Common myeloid progenitor, CD34-positive (primary cell): ENCODE measurements around the gene GALNT2.

ENCODE experiments used
- CTCF ChIA-PET: fragments of 350-600 bp; sonication (Branson Sonifier 250); formaldehyde crosslinking; loops from one replicate; lab custom pipeline; 2021; ENCODE audit warnings: antibody characterized with exemption; lab: Charles Lee
- POLR2A ChIA-PET: fragments of 350-600 bp; sonication (Branson Sonifier 250); formaldehyde crosslinking; loops from one replicate; lab custom pipeline; 2021; ENCODE audit warnings: antibody characterized with exemption; lab: Charles Lee
- DNase-seq, 3 donors: peaks; one replicate each; pipeline versions ENCODE4 v3.0.0 to v3.0.0-alpha.2; 2013
- H3K27ac ChIP-seq, 2 experiments: 1 replicate in 1 of 2; 2 replicates in 1 of 2; pipeline ENCODE4 v1.7.0; 2013; ENCODE audit warnings: inconsistent platforms in 2 of 2, low read length in 2 of 2, mild to moderate bottlenecking in 2 of 2, low read depth in 1 of 2, moderate library complexity in 1 of 2; ENCODE audit not compliant: severe bottlenecking in 2 of 2, insufficient read depth in 1 of 2, poor library complexity in 1 of 2
- H3K27me3 ChIP-seq, 5 experiments: replicated peaks in 2 of 5; 1 replicate in 3 of 5; 2 replicates in 2 of 5; pipeline versions ENCODE4 v1.6.1 to v1.7.0; 2013; ENCODE audit warnings: low read length in 4 of 5, mild to moderate bottlenecking in 2 of 5, moderate library complexity in 2 of 5, inconsistent platforms in 1 of 5; ENCODE audit not compliant: insufficient read depth in 5 of 5, control insufficient read depth in 4 of 5
- H3K36me3 ChIP-seq, 4 experiments: 1 replicate in 2 of 4; 2 replicates in 2 of 4; pipeline versions ENCODE4 v1.6.1 to v1.7.0; 2013; ENCODE audit warnings: low read length in 3 of 4, control low read depth in 1 of 4, mild to moderate bottlenecking in 1 of 4; ENCODE audit not compliant: control insufficient read depth in 4 of 4, insufficient read depth in 4 of 4
- H3K4me1 ChIP-seq, 4 experiments: 1 replicate in 3 of 4; 2 replicates in 1 of 4; pipeline versions ENCODE4 v1.6.1 to v1.7.1; 2013; ENCODE audit warnings: low read length in 3 of 4, mild to moderate bottlenecking in 3 of 4, control low read depth in 1 of 4, inconsistent platforms in 1 of 4, moderate library complexity in 1 of 4; ENCODE audit not compliant: control insufficient read depth in 4 of 4, insufficient read depth in 4 of 4; ENCODE audit errors: control extremely low read depth in 1 of 4
- H3K4me3 ChIP-seq, 7 experiments: 1 replicate in 4 of 7; 2 replicates in 3 of 7; pipeline versions ENCODE4 v1.5.1 to v1.7.0; 2013; ENCODE audit warnings: mild to moderate bottlenecking in 7 of 7, low read length in 6 of 7, moderate library complexity in 6 of 7, inconsistent platforms in 2 of 7, low read depth in 2 of 7, control low read depth in 1 of 7; ENCODE audit not compliant: insufficient read depth in 4 of 7, control insufficient read depth in 1 of 7; ENCODE audit errors: extremely low read depth in 1 of 7
- H3K9me3 ChIP-seq, 5 experiments: 1 replicate in 4 of 5; 2 replicates in 1 of 5; pipeline versions ENCODE4 v1.6.1 to v1.7.1; 2013; ENCODE audit warnings: low read length in 4 of 5, mild to moderate bottlenecking in 2 of 5, inconsistent platforms in 1 of 5, low read depth in 1 of 5, moderate library complexity in 1 of 5; ENCODE audit not compliant: control insufficient read depth in 4 of 5, insufficient read depth in 2 of 5; ENCODE audit errors: control extremely low read depth in 1 of 5
- WGBS: methylation state at CpG from one replicate; pipeline ENCODE4 v1.1.5; 2013; ENCODE audit not compliant: insufficient coverage; 5-methylcytosine and 5-hydroxymethylcytosine counted together

The GALNT2 gene

GRCh38 chr1:230282157-230282556, 215.1 kb downstream of the GALNT2 start:
- CTCF ChIA-PET, result interaction anchor here (0.8 to 2.2 kb wide), 5 partner anchors 11 to 34 kb away, joined by 3 to 8 read pairs (median 4); no protein-coding TSS in a partner anchor
- 0% methylated on average over 1 of the region's 3 CpGs for WGBS
- peak in 1 of 3 donors; percentile 71 for DNase-seq
- Histone ChIP-seq H3K36me3 (peaks cover 0 to 37% (median 10%) of the 10 kb centered on the region in 4 experiments), H3K9me3 (no peaks in the 10 kb centered on the region), H3K4me1 (peaks cover 11 to 56% (median 50%) of the 10 kb centered on the region in 4 experiments), H3K27ac (peak overlapping the region in 1 of 2 experiments; percentile 34), H3K27me3 (no peaks in the 10 kb centered on the region), H3K4me3 (peak overlapping the region in 1 of 7 experiments; percentile 4)
- POLR2A ChIA-PET, result interaction anchor here (1.3 kb wide), 1 partner anchor 11 kb away, joined by 3 read pairs; no protein-coding TSS in a partner anchor

- Histone ChIP-seq H3K27me3 (no peaks in the 10 kb centered on the region), H3K9me3 (no peaks in the 10 kb centered on the region), H3K36me3 (peaks cover 0 to 31% (median 10%) of the 10 kb centered on the region in 4 experiments), H3K4me3 (no peak overlapping the region), H3K27ac (no peak overlapping the region), H3K4me1 (peaks cover 8 to 43% (median 37%) of the 10 kb centered on the region in 4 experiments)
- no peak for DNase-seq
- 94% methylated on average over 10 of the region's 12 CpGs for WGBS
- ChIA-PET POLR2A (no interaction called here), CTCF (no interaction called here)
These were observed 216.6 kb downstream of the GALNT2 start for GRCh38 chr1:230283678-230284077.

- Histone ChIP-seq H3K27me3 (no peaks in the 10 kb centered on the region), H3K4me1 (peaks cover 5 to 30% (median 25%) of the 10 kb centered on the region in 4 experiments), H3K27ac (no peak overlapping the region), H3K36me3 (peaks cover 0 to 21% (median 5%) of the 10 kb centered on the region in 4 experiments), H3K4me3 (no peak overlapping the region), H3K9me3 (no peaks in the 10 kb centered on the region)
- ChIA-PET CTCF (no interaction called here), POLR2A (no interaction called here)
- no peak for DNase-seq
- WGBS, result 93% methylated on average over 7 of the region's 10 CpGs
These were observed 217.9 kb downstream of the GALNT2 start for GRCh38 chr1:230284891-230285290.

- ChIA-PET POLR2A (no interaction called here), CTCF (no interaction called here)
- Histone ChIP-seq H3K4me1 (peaks cover 4 to 26% (median 24%) of the 10 kb centered on the region in 4 experiments), H3K4me3 (no peak overlapping the region), H3K36me3 (peaks cover 0 to 17% (median 2%) of the 10 kb centered on the region in 4 experiments), H3K9me3 (no peaks in the 10 kb centered on the region), H3K27me3 (no peaks in the 10 kb centered on the region), H3K27ac (no peak overlapping the region)
- 100% methylated on average over 3 of the region's 7 CpGs for WGBS
- no peak for DNase-seq
These were observed 218.3 kb downstream of the GALNT2 start for GRCh38 chr1:230285351-230285750.

- H3K9me3 ChIP-seq, result no peaks in the 10 kb centered on the region
- DNase-seq, result no peak
- H3K36me3 ChIP-seq, result peaks cover 0 to 7% (median 1%) of the 10 kb centered on the region in 4 experiments
- ChIA-PET CTCF (interaction anchor here (0.7 kb wide), 1 partner anchor 10 kb away, joined by 3 read pairs; no protein-coding TSS in a partner anchor), POLR2A (interaction anchor here (0.6 kb wide), 1 partner anchor 180 kb away, joined by 3 read pairs; no protein-coding TSS in a partner anchor)
- WGBS, result 95% methylated on average over 18 of the region's 21 CpGs
- H3K4me3 ChIP-seq, result no peak overlapping the region
- H3K27ac ChIP-seq, result no peak overlapping the region
- H3K4me1 ChIP-seq, result peaks cover 4 to 23% (median 21%) of the 10 kb centered on the region in 4 experiments
- H3K27me3 ChIP-seq, result no peaks in the 10 kb centered on the region
These were observed 219.3 kb downstream of the GALNT2 start for GRCh38 chr1:230286166-230286889.

- ChIA-PET CTCF (no interaction called here), POLR2A (no interaction called here)
- H3K4me1 ChIP-seq, result peaks cover 1 to 20% (median 19%) of the 10 kb centered on the region in 4 experiments
- peaks cover 0 to 6% (median 1%) of the 10 kb centered on the region in 4 experiments for H3K36me3 ChIP-seq
- H3K9me3 ChIP-seq, result no peaks in the 10 kb centered on the region
- no peaks in the 10 kb centered on the region for H3K27me3 ChIP-seq
- 93% methylated on average over 9 of the region's 10 CpGs for WGBS
- no peak overlapping the region for H3K27ac ChIP-seq
- DNase-seq, result no peak
- H3K4me3 ChIP-seq, result no peak overlapping the region
These were observed 219.8 kb downstream of the GALNT2 start for GRCh38 chr1:230286890-230287269.
